Testis (tissue), 3 donors: ENCODE measurements around the gene PTPRU. TPM values are rescaled to one million over a fixed set of nuclear protein-coding genes. Genes with fewer than 3 reads are reported as not detected.
A peak's percentile ranks its signal among the peaks of the same experiment; 100 is the strongest.

Source experiments
- DNase-seq: peaks from one replicate; pipeline ENCODE4 v3.0.0-alpha.2; 2019
- H3K27ac ChIP-seq, 2 donors: fragments of 200-600 bp; sonication (generic); one replicate each; pipeline ENCODE4 v1.5.1; 2019
- H3K27me3 ChIP-seq: fragments of 200-600 bp; sonication (generic); one replicate; pipeline ENCODE4 v1.5.1; 2019
- H3K36me3 ChIP-seq: fragments of 200-600 bp; sonication (generic); one replicate; pipeline ENCODE4 v1.5.1; 2017; ENCODE audit warnings: low read depth; ENCODE audit errors: missing control alignments
- H3K4me1 ChIP-seq: fragments of 200-600 bp; sonication (generic); one replicate; pipeline ENCODE4 v1.5.1; 2019
- H3K4me3 ChIP-seq, 2 donors: fragments of 200-600 bp; sonication (generic); one replicate each; pipeline ENCODE4 v1.5.1; 2017 to 2019
- H3K9me3 ChIP-seq: fragments of 200-600 bp; sonication (generic); one replicate; pipeline ENCODE4 v1.5.1; 2017
- POLR2A ChIP-seq: fragments of 450-650 bp; IDR thresholded peaks from one replicate; pipeline ENCODE4 v1.6.1; 2017; ENCODE audit warnings: antibody characterized with exemption, mild to moderate bottlenecking, moderate library complexity
- WGBS, 2 donors: methylation state at CpG; one replicate each; pipeline ENCODE4 v1.1.5; 2018; 5-methylcytosine and 5-hydroxymethylcytosine counted together
- intact Hi-C: fragments of 100-400 bp; cut with DNase I; formaldehyde crosslinking; loops from one replicate; pipeline ENCODE4 v1.15.1; 2023; ENCODE audit warnings: low total_unique reads
- polyA plus RNA-seq: library from polyadenylated mRNA; stranded (reverse); fragments of 350-450 nt; fragmentation: Illumina TruSeq; extraction: RNeasy Lipid Tissue Mini Kit (QIAGEN cat#74804); gene quantifications from one replicate; pipeline ENCODE4 v1.2.3, GENCODE V29; 2014; ENCODE audit warnings: low read depth, low replicate concordance; ENCODE audit not compliant: insufficient read depth
- total RNA-seq, 2 donors: library from RNA; depleted of rRNA; stranded (reverse); fragments of >200 nt; gene quantifications; one replicate each; pipeline ENCODE4 v1.2.3, GENCODE V29; 2016
- TF ChIP-seq, protein P1 (sequence below), 3 experiments: fragments of 450-650 bp in 2 of 3; fragments of 200-600 bp in 1 of 3; sonication (generic) in 1 of 3; IDR thresholded peaks; one replicate each; pipeline ENCODE4 v1.5.1; 2016 to 2019; ENCODE audit warnings: antibody characterized with exemption in 3 of 3, mild to moderate bottlenecking in 2 of 3, moderate library complexity in 1 of 3

The PTPRU gene
- total and polyA plus RNA-seq, 3 donors from 2014 or later, result 13.3 to 39.1 (median 21.7) TPM

- H3K27me3 ChIP-seq, result no peaks in the 10 kb centered on the region
- no peak overlapping the region for H3K27ac ChIP-seq
- H3K9me3 ChIP-seq, result no peaks in the 10 kb centered on the region
- TF ChIP-seq, protein P1, sequence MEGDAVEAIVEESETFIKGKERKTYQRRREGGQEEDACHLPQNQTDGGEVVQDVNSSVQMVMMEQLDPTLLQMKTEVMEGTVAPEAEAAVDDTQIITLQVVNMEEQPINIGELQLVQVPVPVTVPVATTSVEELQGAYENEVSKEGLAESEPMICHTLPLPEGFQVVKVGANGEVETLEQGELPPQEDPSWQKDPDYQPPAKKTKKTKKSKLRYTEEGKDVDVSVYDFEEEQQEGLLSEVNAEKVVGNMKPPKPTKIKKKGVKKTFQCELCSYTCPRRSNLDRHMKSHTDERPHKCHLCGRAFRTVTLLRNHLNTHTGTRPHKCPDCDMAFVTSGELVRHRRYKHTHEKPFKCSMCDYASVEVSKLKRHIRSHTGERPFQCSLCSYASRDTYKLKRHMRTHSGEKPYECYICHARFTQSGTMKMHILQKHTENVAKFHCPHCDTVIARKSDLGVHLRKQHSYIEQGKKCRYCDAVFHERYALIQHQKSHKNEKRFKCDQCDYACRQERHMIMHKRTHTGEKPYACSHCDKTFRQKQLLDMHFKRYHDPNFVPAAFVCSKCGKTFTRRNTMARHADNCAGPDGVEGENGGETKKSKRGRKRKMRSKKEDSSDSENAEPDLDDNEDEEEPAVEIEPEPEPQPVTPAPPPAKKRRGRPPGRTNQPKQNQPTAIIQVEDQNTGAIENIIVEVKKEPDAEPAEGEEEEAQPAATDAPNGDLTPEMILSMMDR (IDR thresholded peaks at IDR 0.05), result no peak
- TF ChIP-seq POLR2A, result no peak
- no peaks in the 10 kb centered on the region for H3K36me3 ChIP-seq
- H3K4me3 ChIP-seq, result no peak overlapping the region
- intact Hi-C loops, result loop anchor here (5.0 kb wide), 1 partner anchor 326 kb away; no protein-coding TSS in a partner anchor
- no peak for DNase-seq
- 66 to 73% methylated on average over 4 of the region's 4 CpGs for WGBS, 2 donors
- H3K4me1 ChIP-seq, result no peaks in the 10 kb centered on the region
Observed at GRCh38 chr1:29208442-29208841, 27.9 kb upstream of the PTPRU start.

- Histone ChIP-seq H3K27ac (no peak overlapping the region), H3K4me3 (no peak overlapping the region), H3K9me3 (no peaks in the 10 kb centered on the region), H3K27me3 (no peaks in the 10 kb centered on the region), H3K4me1 (no peaks in the 10 kb centered on the region), H3K36me3 (no peaks in the 10 kb centered on the region)
- no peak for TF ChIP-seq POLR2A
- TF ChIP-seq, protein P1 (IDR thresholded peaks at IDR 0.05), result no peak
- intact Hi-C loops, result loop anchor here (5.0 kb wide), 1 partner anchor 327 kb away; no protein-coding TSS in a partner anchor
- no peak for DNase-seq
- 81 to 88% methylated on average over 5 of the region's 5 CpGs for WGBS, 2 donors
Observed at GRCh38 chr1:29209173-29209572, 27.1 kb upstream of the PTPRU start.

DNA sequence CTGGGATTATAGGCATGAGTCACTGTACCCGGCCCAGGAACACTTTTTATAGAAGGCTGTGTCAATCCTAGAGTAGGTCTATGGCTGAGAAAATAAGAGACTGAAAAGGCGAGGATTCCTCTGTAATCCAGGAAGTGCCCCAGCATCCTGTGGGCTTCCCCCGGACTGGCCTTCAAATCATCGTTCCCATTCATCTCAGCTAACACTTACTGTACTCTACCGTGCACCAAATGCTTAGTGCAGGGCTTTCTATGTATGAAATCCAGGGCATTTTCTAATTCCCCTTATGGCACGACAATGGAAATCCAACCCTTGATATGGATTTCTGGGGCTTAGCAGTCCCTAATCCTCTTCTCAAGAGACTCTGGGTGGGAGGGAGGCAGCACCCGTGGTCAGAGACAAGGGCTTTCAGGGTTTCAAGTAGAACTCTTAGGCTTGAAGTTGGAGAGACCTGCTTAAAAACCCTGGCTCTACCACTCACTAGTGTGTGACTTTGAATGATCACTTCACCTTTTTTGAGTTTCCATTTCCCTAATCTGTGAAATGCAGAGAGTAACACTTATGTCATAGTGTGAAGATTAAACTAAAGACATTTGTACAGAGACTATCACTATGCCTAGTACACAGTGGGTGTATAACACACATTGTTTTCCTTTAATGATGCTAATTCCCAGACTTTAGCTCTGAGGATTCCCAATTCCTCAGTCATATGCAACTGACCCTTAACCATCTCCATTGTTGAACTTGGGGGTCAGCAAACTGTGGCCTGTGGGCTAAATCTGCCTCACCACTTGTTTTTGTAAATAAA lies 25.8 kb upstream of the PTPRU start:
- 80 to 84% methylated on average over 7 of the region's 7 CpGs for WGBS, 2 donors
- no peaks in the 10 kb centered on the region for H3K36me3 ChIP-seq
- H3K4me3 ChIP-seq, result no peak overlapping the region
- intact Hi-C loops, result no loop called here
- H3K4me1 ChIP-seq, result no peaks in the 10 kb centered on the region
- no peak overlapping the region for H3K27ac ChIP-seq
- H3K27me3 ChIP-seq, result no peaks in the 10 kb centered on the region
- no peaks in the 10 kb centered on the region for H3K9me3 ChIP-seq
- TF ChIP-seq POLR2A, result no peak
- TF ChIP-seq, protein P1 (IDR thresholded peaks at IDR 0.05), result no peak
- no peak for DNase-seq

DNA sequence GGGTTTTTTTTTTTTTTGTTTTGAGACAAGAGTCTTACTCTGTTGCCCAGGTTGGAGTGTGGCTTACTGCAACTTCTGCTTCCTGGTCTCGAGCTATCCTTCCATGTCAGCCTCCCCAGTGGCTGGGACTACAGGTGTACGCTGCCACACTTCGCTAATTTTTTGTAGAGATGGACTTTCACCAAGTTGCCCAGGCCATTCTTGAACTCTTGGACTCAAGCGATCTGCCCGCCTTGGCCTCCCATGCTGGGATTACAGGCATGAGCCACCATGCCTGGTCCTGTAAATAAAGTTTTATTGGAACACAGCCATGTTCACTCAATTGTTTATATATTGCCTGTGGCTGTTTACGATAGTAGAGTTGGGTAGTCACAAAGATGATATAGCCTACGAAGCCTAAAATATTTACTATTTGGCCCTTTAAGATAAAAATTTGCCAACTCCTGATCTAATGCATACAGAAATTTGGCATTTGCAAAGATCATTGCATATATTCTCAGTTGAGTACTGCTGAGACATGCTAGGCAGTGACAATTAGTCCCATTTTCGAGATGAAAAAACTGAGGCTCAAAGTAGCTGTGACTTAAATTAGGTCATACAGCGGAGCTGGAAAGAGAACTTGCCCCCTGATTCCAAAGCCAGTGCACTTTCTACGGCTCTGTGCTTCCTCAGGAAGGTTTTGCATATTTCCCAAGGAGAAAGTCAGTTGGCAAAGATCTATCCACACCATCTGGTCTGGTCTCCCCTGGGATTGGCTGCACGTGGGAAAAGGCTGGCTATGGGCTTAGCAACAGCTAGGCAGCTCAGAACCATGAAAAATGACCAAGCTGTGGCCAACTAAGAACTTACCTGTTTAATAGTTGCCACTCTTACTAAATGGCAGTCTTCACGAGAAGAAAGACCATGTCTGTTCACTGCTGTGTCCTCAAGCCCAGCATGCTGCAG lies 25.0 kb upstream of the PTPRU start:
- TF ChIP-seq, protein P1 (IDR thresholded peaks at IDR 0.05), result no peak
- no peak for TF ChIP-seq POLR2A
- Histone ChIP-seq H3K4me1 (no peaks in the 10 kb centered on the region), H3K27ac (no peak overlapping the region), H3K36me3 (no peaks in the 10 kb centered on the region), H3K27me3 (no peaks in the 10 kb centered on the region), H3K9me3 (no peaks in the 10 kb centered on the region), H3K4me3 (no peak overlapping the region)
- peak; percentile 32 for DNase-seq
- 85 to 87% methylated on average over 12 of the region's 12 CpGs for WGBS, 2 donors
- intact Hi-C loops, result no loop called here
